HG03095 (cell line): ENCODE results near the gene TMEM31.
"Not testable (repeated sequence)": the region's sequence is repeated elsewhere in the genome, so short reads cannot be mapped to it uniquely, and the experiment has no call there.

Experiments
- ATAC-seq: cut with Tn5 transposase; IDR thresholded peaks from one replicate; pipeline ENCODE4 v1.9.1; 2021; ENCODE audit warnings: moderate library complexity; ENCODE audit not compliant: unreplicated experiment

TMEM31 gene

GRCh38 chrX:103722505-103722904 is 11.8 kb downstream of the TMEM31 start:
- ATAC-seq = no peak

GRCh38 chrX:103726477-103726876 is 15.8 kb downstream of the TMEM31 start:
- ATAC-seq = no peak

GRCh38 chrX:103727115-103727514 is 16.4 kb downstream of the TMEM31 start:
- no peak for ATAC-seq

GRCh38 chrX:103729015-103729414 is 18.3 kb downstream of the TMEM31 start:
- ATAC-seq = no peak

GRCh38 chrX:103730147-103730795 is 19.6 kb downstream of the TMEM31 start:
- ATAC-seq = no peak

DNA sequence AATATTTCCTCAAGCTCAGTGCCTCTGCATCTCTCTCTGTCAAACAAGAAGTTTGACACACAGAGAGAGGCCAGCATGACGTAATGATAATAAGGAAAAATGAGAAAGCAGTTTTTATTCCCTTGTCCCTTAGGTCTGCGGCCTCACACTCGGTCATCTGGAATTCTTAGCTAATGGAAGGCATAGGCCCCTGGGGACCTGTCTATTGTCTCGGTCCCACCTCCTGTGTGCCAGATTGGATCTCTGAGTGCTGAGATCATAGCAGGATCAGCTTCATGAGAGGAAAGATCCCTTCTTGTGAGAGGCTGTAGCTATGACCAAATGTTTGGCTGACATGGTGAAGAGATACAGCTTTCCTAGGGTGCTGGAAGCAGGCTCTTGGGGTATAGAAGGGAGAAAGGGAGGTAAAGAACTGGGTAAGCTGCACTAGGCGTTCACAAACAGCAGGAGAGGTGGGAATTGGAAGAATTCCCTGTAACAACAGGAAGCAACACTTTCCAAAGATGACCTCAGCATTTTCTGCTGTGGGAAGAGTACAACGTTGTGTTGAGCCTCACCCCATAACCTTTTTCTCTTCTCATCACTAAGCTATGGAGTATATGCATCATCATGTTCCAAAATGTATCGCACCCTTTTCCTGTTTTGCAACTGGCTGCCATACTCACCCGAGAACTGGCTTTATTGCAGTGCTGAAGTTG is 20.2 kb downstream of the TMEM31 start:
- no peak for ATAC-seq

DNA sequence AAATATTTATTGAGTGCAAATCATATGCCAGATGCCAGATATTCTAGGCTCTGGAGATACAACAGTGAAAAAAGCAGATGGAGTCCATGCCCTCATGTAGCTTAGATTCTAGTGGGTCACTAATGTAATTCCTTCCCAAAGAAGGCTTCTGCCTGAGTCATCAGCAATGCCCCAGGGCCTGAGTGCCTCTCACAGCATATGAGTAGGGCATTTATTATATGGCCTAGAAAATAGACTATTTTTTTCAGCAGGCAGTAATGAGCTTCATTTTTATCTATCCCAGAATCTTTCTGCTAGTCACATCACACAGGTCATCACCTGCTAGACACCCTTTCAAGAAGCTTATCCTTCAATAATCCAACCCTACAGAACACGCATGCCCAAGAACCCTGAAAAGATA is 22.3 kb downstream of the TMEM31 start:
- no peak for ATAC-seq

- ATAC-seq = no peak
Measured at GRCh38 chrX:103734125-103734760, 23.5 kb downstream of the TMEM31 start.

GRCh38 chrX:103737696-103738095 is 27.0 kb downstream of the TMEM31 start:
- no peak for ATAC-seq

DNA sequence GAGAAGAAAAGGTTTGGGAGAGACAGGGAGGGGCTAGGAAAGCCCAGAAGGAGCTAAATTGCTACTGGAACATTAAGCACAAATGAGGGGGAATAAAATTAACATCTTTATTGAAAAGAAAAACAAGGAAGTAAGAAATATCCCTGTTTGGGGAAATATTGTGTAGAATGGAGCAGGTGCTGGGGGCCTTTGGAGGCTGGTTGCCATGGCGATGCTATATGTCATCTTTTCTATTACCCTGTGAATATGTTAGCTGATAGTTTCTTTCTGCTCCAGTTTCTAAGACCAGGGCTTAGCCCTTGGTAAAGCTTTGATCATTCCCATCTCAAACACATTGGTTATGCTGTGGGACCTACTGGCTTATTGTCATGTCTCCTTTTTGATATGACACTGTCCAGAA is 28.7 kb downstream of the TMEM31 start:
- ATAC-seq = no peak

DNA sequence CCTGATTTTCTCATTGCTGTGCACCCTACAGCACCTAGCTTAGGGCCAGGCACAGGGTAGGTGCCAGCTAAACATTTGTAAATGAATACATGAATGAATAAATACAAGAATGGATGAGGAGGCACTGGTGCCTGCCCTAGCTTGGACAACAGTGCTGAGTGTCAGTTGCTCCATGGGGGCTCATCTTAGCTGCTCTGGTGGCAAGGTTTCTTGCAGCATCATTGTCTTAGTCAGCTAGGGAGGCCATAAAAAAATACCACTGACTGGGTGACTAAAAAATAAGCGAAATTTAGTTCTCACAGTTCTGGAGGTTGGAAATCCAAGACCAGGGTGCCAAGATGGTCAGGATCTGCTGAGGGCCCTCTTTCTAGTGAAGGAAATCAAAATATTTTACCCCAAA is 31.2 kb downstream of the TMEM31 start:
- no peak for ATAC-seq

DNA sequence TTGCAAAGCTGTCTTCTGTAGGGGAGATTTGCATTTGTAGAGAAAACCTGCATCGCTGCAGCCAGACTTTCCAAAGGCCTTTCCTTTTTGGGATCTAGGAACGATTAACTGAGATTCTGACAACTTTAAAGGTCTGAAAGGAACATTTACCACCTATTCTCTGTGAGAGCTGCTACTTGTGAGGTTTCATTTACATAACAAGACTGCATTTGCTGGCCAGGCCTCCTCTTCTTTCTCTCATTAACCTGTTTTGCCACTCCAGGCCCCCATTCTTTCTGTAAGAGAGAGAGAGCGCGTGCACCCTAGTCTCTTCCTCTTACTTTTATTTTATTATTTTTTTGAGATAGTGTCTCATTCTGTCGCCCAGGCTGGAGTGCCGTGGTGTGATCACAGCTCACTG is 31.6 kb downstream of the TMEM31 start:
- ATAC-seq = no peak

- no peak for ATAC-seq
Measured at GRCh38 chrX:103747163-103747562, 36.5 kb downstream of the TMEM31 start.

GRCh38 chrX:103754401-103754800 is 43.7 kb downstream of the TMEM31 start:
- ATAC-seq = no peak

GRCh38 chrX:103756736-103757135 is 46.0 kb downstream of the TMEM31 start:
- no peak for ATAC-seq

- no peak for ATAC-seq
Measured at GRCh38 chrX:103758555-103758954, 47.8 kb downstream of the TMEM31 start.

DNA sequence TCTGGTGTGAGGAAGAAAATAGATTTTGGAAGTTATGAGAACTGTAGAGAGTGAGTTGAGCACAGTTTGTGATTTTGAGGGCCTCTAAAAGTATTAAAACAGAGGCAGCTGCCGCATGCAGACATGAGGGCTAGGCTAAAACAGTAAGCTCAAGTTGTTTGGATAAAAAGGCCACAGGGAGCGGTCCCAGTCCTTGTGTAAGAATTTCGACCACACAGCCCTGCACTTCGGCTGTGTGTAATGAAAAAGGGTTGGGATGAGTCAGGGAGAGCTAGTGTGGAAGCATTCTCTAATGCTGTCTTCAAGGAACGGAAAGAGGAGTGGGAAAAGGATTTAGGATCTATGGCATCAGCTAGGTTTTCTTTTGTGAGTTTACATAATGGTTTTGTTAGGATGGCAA is 52.8 kb downstream of the TMEM31 start:
- ATAC-seq = not testable (repeated sequence)
